ENCODE measurements around the gene RAP1A. TPM values are rescaled to one million over a fixed set of nuclear protein-coding genes. Genes with fewer than 3 reads are reported as not detected.

The RAP1A gene
- total RNA-seq, 1 experiment from 2014 or later, result 25.4 TPM

DNA sequence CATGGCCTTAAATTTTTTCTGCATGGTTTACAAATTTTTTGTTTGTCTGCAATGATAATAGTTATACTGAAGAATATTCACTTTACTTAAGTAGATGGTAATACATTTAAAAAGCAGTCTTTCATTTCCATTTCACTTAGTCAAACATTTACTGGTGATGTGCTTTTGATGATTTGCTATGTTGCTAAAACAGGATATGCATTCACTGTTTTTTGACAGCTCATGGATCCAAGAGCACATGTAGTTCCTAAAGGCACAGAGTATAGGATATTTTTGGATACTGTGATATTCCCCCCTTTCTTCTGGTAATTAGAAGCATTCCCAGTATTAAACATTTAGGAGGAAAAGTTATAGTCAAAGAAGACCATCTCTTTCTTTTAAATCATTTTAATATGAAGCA lies 45.9 kb downstream of the RAP1A start (continued):
- TF ChIP-seq GTF2I (CRISPR knock-in tag; conservative IDR thresholded peaks at IDR 0.05), result no peak
- no peak for TF ChIP-seq CREM (CRISPR knock-in tag; IDR thresholded peaks at IDR 0.05)
- no peak for TF ChIP-seq OVOL2 (CRISPR knock-in tag; IDR thresholded peaks at IDR 0.05; ENCODE audit: borderline replicate concordance)
- TF ChIP-seq, protein P1, sequence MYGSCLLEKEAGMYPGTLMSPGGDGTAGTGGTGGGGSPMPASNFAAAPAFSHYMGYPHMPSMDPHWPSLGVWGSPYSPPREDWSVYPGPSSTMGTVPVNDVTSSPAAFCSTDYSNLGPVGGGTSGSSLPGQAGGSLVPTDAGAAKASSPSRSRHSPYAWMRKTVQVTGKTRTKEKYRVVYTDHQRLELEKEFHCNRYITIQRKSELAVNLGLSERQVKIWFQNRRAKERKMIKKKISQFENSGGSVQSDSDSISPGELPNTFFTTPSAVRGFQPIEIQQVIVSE (CRISPR knock-in tag; IDR thresholded peaks at IDR 0.05; ENCODE audit: borderline replicate concordance), result no peak
- TF ChIP-seq, protein P2, sequence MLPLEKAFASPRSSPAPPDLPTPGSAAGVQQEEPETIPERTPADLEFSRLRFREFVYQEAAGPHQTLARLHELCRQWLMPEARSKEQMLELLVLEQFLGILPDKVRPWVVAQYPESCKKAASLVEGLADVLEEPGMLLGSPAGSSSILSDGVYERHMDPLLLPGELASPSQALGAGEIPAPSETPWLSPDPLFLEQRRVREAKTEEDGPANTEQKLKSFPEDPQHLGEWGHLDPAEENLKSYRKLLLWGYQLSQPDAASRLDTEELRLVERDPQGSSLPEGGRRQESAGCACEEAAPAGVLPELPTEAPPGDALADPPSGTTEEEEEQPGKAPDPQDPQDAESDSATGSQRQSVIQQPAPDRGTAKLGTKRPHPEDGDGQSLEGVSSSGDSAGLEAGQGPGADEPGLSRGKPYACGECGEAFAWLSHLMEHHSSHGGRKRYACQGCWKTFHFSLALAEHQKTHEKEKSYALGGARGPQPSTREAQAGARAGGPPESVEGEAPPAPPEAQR (CRISPR knock-in tag; IDR thresholded peaks at IDR 0.05), result no peak
- no peak for TF ChIP-seq ZNF138 (CRISPR knock-in tag; conservative IDR thresholded peaks at IDR 0.05)
- TF ChIP-seq, protein P3, sequence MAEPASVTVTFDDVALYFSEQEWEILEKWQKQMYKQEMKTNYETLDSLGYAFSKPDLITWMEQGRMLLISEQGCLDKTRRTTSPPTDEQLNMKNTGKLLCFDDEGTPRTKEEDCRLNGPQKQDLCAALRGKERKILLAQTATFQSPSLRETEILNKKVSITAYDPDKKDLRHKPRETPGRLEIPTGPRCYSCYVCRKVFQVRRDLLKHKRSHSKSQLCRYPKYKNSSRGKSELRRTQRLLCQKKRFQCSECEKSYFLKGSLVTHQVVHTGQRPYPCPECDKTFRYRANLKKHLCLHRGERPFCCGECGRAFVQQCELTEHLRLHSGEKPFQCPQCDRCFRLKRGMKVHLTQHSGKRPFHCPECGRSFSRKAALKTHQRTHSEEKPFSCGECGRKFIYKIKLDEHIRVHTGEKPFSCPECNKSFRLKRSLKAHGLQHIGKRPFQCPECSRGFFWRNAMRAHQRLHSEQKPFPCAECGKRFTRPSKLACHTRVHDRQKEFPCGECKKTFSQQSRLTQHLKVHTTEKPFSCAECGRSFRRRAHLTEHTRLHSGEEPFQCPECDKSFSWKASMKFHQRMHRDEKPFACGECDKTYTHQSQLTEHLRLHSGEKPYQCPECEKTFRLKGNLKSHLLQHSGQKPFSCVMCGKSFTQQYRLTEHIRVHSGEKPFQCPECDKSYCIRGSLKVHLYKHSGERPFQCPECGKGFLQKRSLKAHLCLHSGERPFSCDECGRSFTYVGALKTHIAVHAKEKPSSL (CRISPR knock-in tag; conservative IDR thresholded peaks at IDR 0.05), result no peak
- TF ChIP-seq, protein P4, sequence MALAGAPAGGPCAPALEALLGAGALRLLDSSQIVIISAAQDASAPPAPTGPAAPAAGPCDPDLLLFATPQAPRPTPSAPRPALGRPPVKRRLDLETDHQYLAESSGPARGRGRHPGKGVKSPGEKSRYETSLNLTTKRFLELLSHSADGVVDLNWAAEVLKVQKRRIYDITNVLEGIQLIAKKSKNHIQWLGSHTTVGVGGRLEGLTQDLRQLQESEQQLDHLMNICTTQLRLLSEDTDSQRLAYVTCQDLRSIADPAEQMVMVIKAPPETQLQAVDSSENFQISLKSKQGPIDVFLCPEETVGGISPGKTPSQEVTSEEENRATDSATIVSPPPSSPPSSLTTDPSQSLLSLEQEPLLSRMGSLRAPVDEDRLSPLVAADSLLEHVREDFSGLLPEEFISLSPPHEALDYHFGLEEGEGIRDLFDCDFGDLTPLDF (CRISPR knock-in tag; IDR thresholded peaks at IDR 0.05), result no peak

DNA sequence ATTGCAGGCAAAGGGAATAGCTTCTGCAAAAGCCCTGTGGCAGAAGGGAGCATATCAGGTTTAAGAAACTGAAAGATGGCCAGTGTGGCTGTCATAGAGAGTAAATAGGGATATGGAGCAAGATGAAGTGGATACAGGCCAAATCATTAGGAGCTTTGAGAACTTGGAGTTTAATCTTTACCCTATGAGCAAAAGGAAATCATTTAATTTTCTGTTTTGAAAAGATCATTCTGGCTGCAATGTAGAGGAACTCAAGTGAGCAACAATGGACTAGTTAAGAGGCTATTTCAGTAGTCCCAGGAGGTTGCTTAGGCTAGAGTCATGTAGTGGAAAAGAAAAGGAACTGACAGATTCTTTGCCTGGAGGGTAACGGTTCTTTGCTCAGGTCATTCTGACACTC lies 47.2 kb downstream of the RAP1A start:
- TF ChIP-seq EMX1 (CRISPR knock-in tag; IDR thresholded peaks at IDR 0.05), result no peak
- no peak for TF ChIP-seq ZNF121 (CRISPR knock-in tag; IDR thresholded peaks at IDR 0.05)
- no peak for TF ChIP-seq TCF7 (CRISPR knock-in tag; IDR thresholded peaks at IDR 0.05; ENCODE audit: low read depth)
- TF ChIP-seq, protein P5, sequence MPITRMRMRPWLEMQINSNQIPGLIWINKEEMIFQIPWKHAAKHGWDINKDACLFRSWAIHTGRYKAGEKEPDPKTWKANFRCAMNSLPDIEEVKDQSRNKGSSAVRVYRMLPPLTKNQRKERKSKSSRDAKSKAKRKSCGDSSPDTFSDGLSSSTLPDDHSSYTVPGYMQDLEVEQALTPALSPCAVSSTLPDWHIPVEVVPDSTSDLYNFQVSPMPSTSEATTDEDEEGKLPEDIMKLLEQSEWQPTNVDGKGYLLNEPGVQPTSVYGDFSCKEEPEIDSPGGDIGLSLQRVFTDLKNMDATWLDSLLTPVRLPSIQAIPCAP (CRISPR knock-in tag; IDR thresholded peaks at IDR 0.05), result no peak
- no peak for TF ChIP-seq RORB (CRISPR knock-in tag; IDR thresholded peaks at IDR 0.05)
- no peak for TF ChIP-seq GRHL2 (CRISPR knock-in tag; IDR thresholded peaks at IDR 0.05; ENCODE audit: insufficient replicate concordance, severe bottlenecking)
- TF ChIP-seq, protein P6, sequence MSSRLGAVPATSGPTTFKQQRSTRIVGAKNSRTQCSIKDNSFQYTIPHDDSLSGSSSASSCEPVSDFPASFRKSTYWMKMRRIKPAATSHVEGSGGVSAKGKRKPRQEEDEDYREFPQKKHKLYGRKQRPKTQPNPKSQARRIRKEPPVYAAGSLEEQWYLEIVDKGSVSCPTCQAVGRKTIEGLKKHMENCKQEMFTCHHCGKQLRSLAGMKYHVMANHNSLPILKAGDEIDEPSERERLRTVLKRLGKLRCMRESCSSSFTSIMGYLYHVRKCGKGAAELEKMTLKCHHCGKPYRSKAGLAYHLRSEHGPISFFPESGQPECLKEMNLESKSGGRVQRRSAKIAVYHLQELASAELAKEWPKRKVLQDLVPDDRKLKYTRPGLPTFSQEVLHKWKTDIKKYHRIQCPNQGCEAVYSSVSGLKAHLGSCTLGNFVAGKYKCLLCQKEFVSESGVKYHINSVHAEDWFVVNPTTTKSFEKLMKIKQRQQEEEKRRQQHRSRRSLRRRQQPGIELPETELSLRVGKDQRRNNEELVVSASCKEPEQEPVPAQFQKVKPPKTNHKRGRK (CRISPR knock-in tag; IDR thresholded peaks at IDR 0.05; ENCODE audit: borderline replicate concordance), result no peak
- TF ChIP-seq ETV6 (CRISPR knock-in tag; IDR thresholded peaks at IDR 0.05), result no peak
- no peak for TF ChIP-seq GABPB1 (CRISPR knock-in tag; IDR thresholded peaks at IDR 0.05)
- no peak for TF ChIP-seq GTF2I (CRISPR knock-in tag; conservative IDR thresholded peaks at IDR 0.05)
- TF ChIP-seq, protein P7, sequence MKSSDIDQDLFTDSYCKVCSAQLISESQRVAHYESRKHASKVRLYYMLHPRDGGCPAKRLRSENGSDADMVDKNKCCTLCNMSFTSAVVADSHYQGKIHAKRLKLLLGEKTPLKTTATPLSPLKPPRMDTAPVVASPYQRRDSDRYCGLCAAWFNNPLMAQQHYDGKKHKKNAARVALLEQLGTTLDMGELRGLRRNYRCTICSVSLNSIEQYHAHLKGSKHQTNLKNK (CRISPR knock-in tag; IDR thresholded peaks at IDR 0.05), result no peak
- Mint-ChIP-seq H3K4me1 (no peaks in the 10 kb centered on the region), H3K36me3 (no peaks in the 10 kb centered on the region), H3K4me3 (no peak overlapping the region), H3K27me3 (ENCODE audit: low read depth) (no peaks in the 10 kb centered on the region), H3K27ac (no peak overlapping the region), H3K9me3 (no peaks in the 10 kb centered on the region)
- DNase-seq (ENCODE audit: low spot score), result no peak
- POLR2A ChIA-PET, result no interaction called here
- CTCF ChIA-PET, result interaction anchor here (1.5 to 5.5 kb wide), 2 partner anchors 80 to 159 kb away, joined by 3 to 25 read pairs; no protein-coding TSS in a partner anchor
- no peak for ATAC-seq
